ENCODE measurements around the gene LRRC61. TPM values are rescaled to one million over a fixed set of nuclear protein-coding genes. Genes with fewer than 3 reads are reported as not detected.

The LRRC61 gene
- total RNA-seq, 6 experiments from 2014 or later = 13.0 to 33.0 (median 19.1) TPM

GRCh38 chr7:150358433-150358832 lies 35.3 kb downstream of the LRRC61 start:
- H3K27me3 ChIP-seq = no peaks in the 10 kb centered on the region
- no peaks in the 10 kb centered on the region for H3K9me3 ChIP-seq
- intact Hi-C loops (cut with DNase I) = no loop called here
- WGBS (ENCODE audit: insufficient coverage, low coverage, low lambda C conversion rate, missing lambda C conversion rate) = 95% methylated on average over 4 of the region's 4 CpGs
- ATAC-seq = no peak
- H3K27ac ChIP-seq = no peak overlapping the region
- no peak overlapping the region for H3K4me3 ChIP-seq
- DNase-seq = no peak
- no peaks in the 10 kb centered on the region for H3K36me3 ChIP-seq
- H3K4me1 ChIP-seq = peaks cover 0 to 23% (median 7%) of the 10 kb centered on the region in 4 donors
- TF ChIP-seq POLR2A (IDR thresholded peaks at IDR 0.05) = no peak
- no peak for TF ChIP-seq CTCF (IDR thresholded peaks at IDR 0.05)

GRCh38 chr7:150358988-150359621 lies 36.0 kb downstream of the LRRC61 start:
- H3K9me3 ChIP-seq = no peaks in the 10 kb centered on the region
- DNase-seq (no peak), ATAC-seq (no peak)

GRCh38 chr7:150359622-150360362 lies 36.6 kb downstream of the LRRC61 start:
- no peaks in the 10 kb centered on the region for H3K36me3 ChIP-seq
- H3K27ac ChIP-seq = no peak overlapping the region
- ATAC-seq (no peak), DNase-seq (no peak)
- intact Hi-C loops (cut with DNase I) = no loop called here
- H3K4me3 ChIP-seq = no peak overlapping the region
- peaks cover 0 to 18% (median 7%) of the 10 kb centered on the region in 4 donors for H3K4me1 ChIP-seq
- no peaks in the 10 kb centered on the region for H3K9me3 ChIP-seq
- WGBS (ENCODE audit: insufficient coverage, low coverage, low lambda C conversion rate, missing lambda C conversion rate) = 100% methylated on average over 2 of the region's 2 CpGs
- no peaks in the 10 kb centered on the region for H3K27me3 ChIP-seq
- no peak for TF ChIP-seq POLR2A (IDR thresholded peaks at IDR 0.05)
- no peak for TF ChIP-seq CTCF (IDR thresholded peaks at IDR 0.05)

More at GRCh38 chr7:150358988-150359621, 36.0 kb downstream of the LRRC61 start:
- no peak overlapping the region for H3K27ac ChIP-seq
- peaks cover 0 to 23% (median 7%) of the 10 kb centered on the region in 4 donors for H3K4me1 ChIP-seq
- intact Hi-C loops (cut with DNase I) = no loop called here
- no peak for TF ChIP-seq CTCF (IDR thresholded peaks at IDR 0.05)
- no peak for TF ChIP-seq POLR2A (IDR thresholded peaks at IDR 0.05)
- H3K36me3 ChIP-seq = no peaks in the 10 kb centered on the region
- no peaks in the 10 kb centered on the region for H3K27me3 ChIP-seq
- no peak overlapping the region for H3K4me3 ChIP-seq
- WGBS (ENCODE audit: insufficient coverage, low coverage, low lambda C conversion rate, missing lambda C conversion rate) = 86% methylated on average over 4 of the region's 4 CpGs

GRCh38 chr7:150360363-150361058 lies 37.4 kb downstream of the LRRC61 start:
- DNase-seq (no peak), ATAC-seq (no peak)
- no peak for TF ChIP-seq CTCF (IDR thresholded peaks at IDR 0.05)
- no peak for TF ChIP-seq POLR2A (IDR thresholded peaks at IDR 0.05)
- intact Hi-C loops (cut with DNase I) = no loop called here
- no peaks in the 10 kb centered on the region for H3K9me3 ChIP-seq
- H3K36me3 ChIP-seq = no peaks in the 10 kb centered on the region
- H3K27ac ChIP-seq = no peak overlapping the region
- WGBS (ENCODE audit: insufficient coverage, low coverage, low lambda C conversion rate, missing lambda C conversion rate) = 88% methylated on average over 5 of the region's 5 CpGs
- H3K4me3 ChIP-seq = no peak overlapping the region
- no peaks in the 10 kb centered on the region for H3K27me3 ChIP-seq
- H3K4me1 ChIP-seq = peaks cover 0 to 13% (median 6%) of the 10 kb centered on the region in 4 donors
